Activated naive CD4-positive, alpha-beta T cell treated with anti-CD3 and anti-CD28 coated beads for 36 hours (primary cell): ENCODE measurements around the gene C15orf40. TPM values are rescaled to one million over a fixed set of nuclear protein-coding genes. Genes with fewer than 3 reads are reported as not detected.

Experiments used
- CTCF ChIA-PET: fragments of 350-600 bp; sonication (Branson Sonifier 250); formaldehyde crosslinking; loops from one replicate; lab custom pipeline; 2021; ENCODE audit warnings: antibody characterized with exemption; lab: Charles Lee
- DNase-seq: peaks from one replicate; pipeline ENCODE4 v3.0.0-alpha.2; 2020
- H3K27ac Mint-ChIP-seq: one replicate; pipeline ENCODE4 v1.8.0; 2021; ENCODE audit warnings: mild to moderate bottlenecking, mixed read lengths
- H3K27me3 Mint-ChIP-seq: one replicate; pipeline ENCODE4 v1.8.0; 2021; ENCODE audit warnings: low read depth, mixed read lengths
- H3K36me3 Mint-ChIP-seq: one replicate; pipeline ENCODE4 v1.8.0; 2021; ENCODE audit warnings: low read depth, mixed read lengths
- H3K4me1 Mint-ChIP-seq: one replicate; pipeline ENCODE4 v1.8.0; 2021; ENCODE audit warnings: low read depth, mixed read lengths
- H3K4me3 Mint-ChIP-seq: one replicate; pipeline ENCODE4 v1.8.0; 2021; ENCODE audit warnings: mild to moderate bottlenecking, moderate library complexity, mixed read lengths
- H3K9me3 Mint-ChIP-seq: one replicate; pipeline ENCODE4 v1.8.0; 2021; ENCODE audit warnings: mixed read lengths
- intact Hi-C: fragments of 100-400 bp; cut with micrococcal nuclease; formaldehyde crosslinking; loops from one replicate; pipeline ENCODE4 v1.15.1; 2023
- total RNA-seq, 2 experiments: library from RNA; stranded (reverse); gene quantifications; one replicate each; pipeline ENCODE4 v1.2.3, GENCODE V29; 2021

The C15orf40 gene
- total RNA-seq, 2 experiments from 2014 or later: 20.6 to 21.7 TPM

DNA sequence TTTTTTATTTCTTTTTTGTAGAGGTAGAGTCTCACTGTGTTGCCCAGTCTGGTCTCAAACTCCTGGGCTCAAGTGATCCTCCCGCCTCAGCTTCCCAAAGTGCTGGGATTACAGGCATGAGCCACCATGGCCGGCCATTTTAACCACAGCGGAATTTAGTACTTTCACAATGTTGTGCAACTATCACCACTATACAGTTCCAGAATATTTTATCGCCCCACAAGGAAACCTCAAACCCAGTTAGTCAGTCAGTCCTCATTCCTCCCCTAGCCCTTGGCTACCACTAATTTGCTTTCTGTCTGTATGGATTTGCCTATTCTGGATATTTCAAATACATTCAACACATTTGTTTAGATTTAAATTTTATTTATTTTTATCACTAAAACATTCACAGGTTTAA, 43.4 kb downstream of the C15orf40 start:
- H3K4me1 Mint-ChIP-seq: peaks cover 2% of the 10 kb centered on the region
- no peaks in the 10 kb centered on the region for H3K36me3 Mint-ChIP-seq
- intact Hi-C loops: no loop called here
- H3K9me3 Mint-ChIP-seq: no peaks in the 10 kb centered on the region
- no peak for DNase-seq
- H3K27me3 Mint-ChIP-seq: no peaks in the 10 kb centered on the region
- no peak overlapping the region for H3K4me3 Mint-ChIP-seq
- CTCF ChIA-PET: no interaction called here
- H3K27ac Mint-ChIP-seq: no peak overlapping the region

DNA sequence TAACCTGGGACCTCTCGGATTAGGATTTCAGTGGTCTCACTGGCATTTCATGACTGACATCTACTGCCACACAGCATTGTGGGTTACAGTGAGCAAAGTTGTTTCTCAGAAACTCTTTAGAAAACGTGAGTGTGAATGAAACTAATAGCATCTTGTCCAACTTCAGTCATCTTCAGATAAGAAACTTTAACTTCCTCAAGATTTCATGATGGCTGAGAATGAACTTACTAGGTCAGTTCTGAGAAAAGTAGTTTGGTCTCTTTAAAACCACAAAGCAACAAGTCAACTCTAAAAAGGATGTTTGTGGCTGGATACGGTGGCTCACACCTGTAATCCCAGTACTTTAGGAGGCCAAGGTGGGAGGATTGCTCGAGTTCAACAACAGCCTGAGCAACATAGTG, 44.8 kb downstream of the C15orf40 start:
- intact Hi-C loops: no loop called here
- Mint-ChIP-seq H3K4me1 (peaks cover 2% of the 10 kb centered on the region), H3K36me3 (no peaks in the 10 kb centered on the region), H3K27ac (no peak overlapping the region), H3K9me3 (no peaks in the 10 kb centered on the region), H3K27me3 (no peaks in the 10 kb centered on the region), H3K4me3 (no peak overlapping the region)
- CTCF ChIA-PET: no interaction called here
- peak; percentile 17 for DNase-seq

GRCh38 chr15:82964890-82965289, 46.5 kb downstream of the C15orf40 start:
- Mint-ChIP-seq H3K4me3 (no peak overlapping the region), H3K4me1 (peaks cover 2% of the 10 kb centered on the region), H3K36me3 (no peaks in the 10 kb centered on the region), H3K27ac (no peak overlapping the region), H3K9me3 (no peaks in the 10 kb centered on the region), H3K27me3 (no peaks in the 10 kb centered on the region)
- CTCF ChIA-PET: no interaction called here
- no peak for DNase-seq
- intact Hi-C loops: no loop called here

- CTCF ChIA-PET: interaction anchor here (0.6 to 1.0 kb wide), 2 partner anchors 23 to 703 kb away, joined by 3 read pairs; no protein-coding TSS in a partner anchor
- Mint-ChIP-seq H3K36me3 (no peaks in the 10 kb centered on the region), H3K4me1 (peaks cover 2% of the 10 kb centered on the region), H3K9me3 (no peaks in the 10 kb centered on the region), H3K27ac (no peak overlapping the region), H3K4me3 (no peak overlapping the region), H3K27me3 (no peaks in the 10 kb centered on the region)
- no peak for DNase-seq
- intact Hi-C loops: no loop called here
These were observed 47.7 kb downstream of the C15orf40 start for GRCh38 chr15:82963471-82964341.

GRCh38 chr15:82960766-82961165, 50.7 kb downstream of the C15orf40 start:
- no peaks in the 10 kb centered on the region for H3K9me3 Mint-ChIP-seq
- no peak overlapping the region for H3K4me3 Mint-ChIP-seq
- no peak overlapping the region for H3K27ac Mint-ChIP-seq
- no peaks in the 10 kb centered on the region for H3K36me3 Mint-ChIP-seq
- no peaks in the 10 kb centered on the region for H3K27me3 Mint-ChIP-seq
- H3K4me1 Mint-ChIP-seq: no peaks in the 10 kb centered on the region
- CTCF ChIA-PET: interaction anchor here (1.6 kb wide), 1 partner anchor 25 kb away, joined by 4 read pairs; the partner anchor contains the start of gene RAMAC
- no peak for DNase-seq
- intact Hi-C loops: no loop called here

- H3K36me3 Mint-ChIP-seq: no peaks in the 10 kb centered on the region
These were observed 52.0 kb downstream of the C15orf40 start for GRCh38 chr15:82959423-82959822.

GRCh38 chr15:82958638-82959037, 52.8 kb downstream of the C15orf40 start:
- no peak for DNase-seq
- CTCF ChIA-PET: no interaction called here
- no peaks in the 10 kb centered on the region for H3K9me3 Mint-ChIP-seq
- no peak overlapping the region for H3K4me3 Mint-ChIP-seq
- no peaks in the 10 kb centered on the region for H3K27me3 Mint-ChIP-seq
- intact Hi-C loops: no loop called here
- no peak overlapping the region for H3K27ac Mint-ChIP-seq
- H3K4me1 Mint-ChIP-seq: no peaks in the 10 kb centered on the region
- H3K36me3 Mint-ChIP-seq: no peaks in the 10 kb centered on the region

More at GRCh38 chr15:82959423-82959822, 52.0 kb downstream of the C15orf40 start:
- Mint-ChIP-seq H3K27me3 (no peaks in the 10 kb centered on the region), H3K4me3 (no peak overlapping the region), H3K4me1 (no peaks in the 10 kb centered on the region), H3K9me3 (no peaks in the 10 kb centered on the region), H3K27ac (no peak overlapping the region)
- CTCF ChIA-PET: no interaction called here
- no peak for DNase-seq
- intact Hi-C loops: no loop called here

GRCh38 chr15:82952158-82953081, 59.0 kb downstream of the C15orf40 start, which contains the start of gene HOMER2:
Gene HOMER2 (minus strand): TSS chr15:82952720. CDS start chr15:82952535, 185 bp downstream.
- H3K27me3 Mint-ChIP-seq: peaks cover 7% of the 10 kb centered on the region
- H3K4me1 Mint-ChIP-seq: peaks cover 4% of the 10 kb centered on the region
- no peak within 1 kb of the TSS for H3K27ac Mint-ChIP-seq
- peak within 1 kb of the TSS; percentile 64 for H3K4me3 Mint-ChIP-seq
- DNase-seq: peak; percentile 9
- CTCF ChIA-PET: no interaction called here
- intact Hi-C loops: no loop called here
- no peaks in the 10 kb centered on the region for H3K36me3 Mint-ChIP-seq
- no peaks in the 10 kb centered on the region for H3K9me3 Mint-ChIP-seq

DNA sequence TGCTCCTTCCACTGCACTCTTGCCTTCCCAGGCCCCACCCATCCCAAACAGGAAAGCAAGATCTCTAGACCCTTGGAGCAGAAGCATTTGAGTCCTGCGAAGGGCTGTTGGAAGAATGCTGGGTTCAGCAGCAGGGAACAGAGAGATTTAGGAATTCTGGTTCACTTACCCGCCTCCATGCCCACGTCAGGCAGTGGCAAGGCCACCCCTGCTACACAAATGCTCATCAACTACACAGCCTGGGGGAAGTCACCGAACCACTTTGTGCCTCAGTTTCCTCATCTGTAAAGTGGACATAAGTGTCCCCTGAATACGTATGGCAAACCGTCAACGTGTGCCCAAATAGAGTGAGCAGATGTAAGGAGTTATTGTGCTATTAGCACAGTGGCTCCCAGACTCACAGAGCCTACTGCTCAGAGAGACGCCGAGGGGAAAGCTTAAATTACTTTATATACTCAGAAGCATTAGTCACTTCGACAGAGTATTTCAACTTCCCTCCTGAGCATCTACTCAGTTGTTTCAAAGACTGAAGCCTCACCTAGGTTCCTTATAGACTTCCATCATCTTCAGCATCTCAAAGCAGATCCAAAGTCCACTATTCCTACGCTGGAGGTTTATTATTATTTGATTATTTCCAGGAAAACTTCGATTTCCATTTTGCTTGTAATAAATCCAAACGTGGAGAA, 59.8 kb downstream of the C15orf40 start:
- intact Hi-C loops: no loop called here
- H3K27ac Mint-ChIP-seq: no peak overlapping the region
- no peaks in the 10 kb centered on the region for H3K9me3 Mint-ChIP-seq
- H3K36me3 Mint-ChIP-seq: no peaks in the 10 kb centered on the region
- peaks cover 4% of the 10 kb centered on the region for H3K4me1 Mint-ChIP-seq
- H3K27me3 Mint-ChIP-seq: peaks cover 12% of the 10 kb centered on the region
- H3K4me3 Mint-ChIP-seq: peak overlapping the region; percentile 64
- DNase-seq: no peak
- CTCF ChIA-PET: no interaction called here

- CTCF ChIA-PET: no interaction called here
- Mint-ChIP-seq H3K4me3 (no peak overlapping the region), H3K4me1 (peaks cover 4% of the 10 kb centered on the region), H3K27me3 (peaks cover 14% of the 10 kb centered on the region), H3K9me3 (no peaks in the 10 kb centered on the region), H3K36me3 (no peaks in the 10 kb centered on the region), H3K27ac (no peak overlapping the region)
- DNase-seq: no peak
- intact Hi-C loops: no loop called here
These were observed 60.6 kb downstream of the C15orf40 start for GRCh38 chr15:82950746-82951370.

GRCh38 chr15:82950295-82950694, 61.1 kb downstream of the C15orf40 start:
- Mint-ChIP-seq H3K27me3 (peaks cover 14% of the 10 kb centered on the region), H3K4me3 (no peak overlapping the region), H3K9me3 (no peaks in the 10 kb centered on the region), H3K27ac (no peak overlapping the region), H3K4me1 (peaks cover 4% of the 10 kb centered on the region), H3K36me3 (no peaks in the 10 kb centered on the region)
- no peak for DNase-seq
- CTCF ChIA-PET: no interaction called here
- intact Hi-C loops: no loop called here
